ENCODE data around the gene HAX1. TPM values are rescaled to one million over a fixed set of nuclear protein-coding genes. Genes with fewer than 3 reads are reported as not detected.
"Not testable (repeated sequence)": the region's sequence is repeated elsewhere in the genome, so short reads cannot be mapped to it uniquely, and the experiment has no call there.

Gene HAX1
- 61.9 and 107 TPM in 2 replicates for total RNA-seq

DNA sequence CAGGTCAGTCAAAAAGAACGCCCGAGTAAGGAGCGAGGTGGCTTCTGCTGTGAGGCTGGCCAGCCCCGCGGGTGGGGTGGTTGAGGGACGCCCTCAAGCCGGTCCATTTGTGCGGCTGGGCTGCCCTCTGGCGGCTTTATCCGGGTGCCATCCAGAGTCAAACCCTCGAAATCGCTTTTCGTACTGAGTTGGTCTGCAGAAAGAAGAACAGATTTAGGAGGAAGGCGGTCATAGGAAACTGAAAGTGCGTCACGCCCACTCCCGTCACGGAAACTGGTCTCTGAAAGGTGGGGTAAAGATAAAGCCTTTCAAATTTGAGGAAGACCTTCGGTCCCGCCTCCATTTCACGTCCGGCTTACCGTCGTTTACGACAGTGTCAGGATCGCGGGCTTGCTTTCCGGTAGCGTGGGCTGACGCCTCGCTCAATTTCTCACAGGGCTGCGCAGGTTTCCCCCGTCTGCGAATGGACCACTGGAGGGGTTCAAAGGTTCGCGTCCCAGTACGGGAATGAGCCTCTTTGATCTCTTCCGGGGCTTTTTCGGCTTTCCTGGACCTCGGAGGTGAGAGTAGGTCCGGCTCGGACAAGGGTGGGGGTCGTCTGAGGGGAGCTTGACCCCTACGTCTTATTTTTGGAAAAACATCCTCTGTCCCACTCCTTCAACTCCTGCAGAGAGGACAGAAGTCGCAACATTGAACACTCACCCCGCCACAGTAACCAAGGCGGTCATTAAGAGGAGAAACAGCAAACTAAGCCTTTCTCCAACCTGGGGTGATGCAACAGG, at the start of gene HAX1:
TSS of gene HAX1 (plus strand) at position 413 of the 782 bp plus-strand sequence. CDS start at position 508, 95 bp downstream.
- DNase-seq (ENCODE audit: low read depth in 2 of 2): peak; percentile 96 to 98

DNA sequence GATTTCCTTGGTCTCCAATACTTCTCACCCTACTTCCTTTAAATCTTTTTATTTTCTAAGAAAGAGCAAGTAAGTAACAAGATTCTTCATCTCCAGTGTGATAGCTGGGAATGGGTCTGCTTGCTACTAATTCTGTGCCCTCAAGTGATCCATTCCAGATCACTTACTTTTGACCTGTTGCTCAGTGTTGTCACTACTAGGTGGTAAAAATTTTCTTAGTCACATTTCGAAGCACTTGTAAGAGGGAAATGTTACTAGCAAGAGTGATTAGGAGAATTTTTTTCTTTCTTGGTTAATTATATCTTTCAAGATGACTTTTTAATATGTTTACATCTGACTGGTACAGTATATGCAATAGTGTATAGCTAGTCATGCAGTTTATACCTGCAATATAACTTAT, 49.5 kb upstream of the HAX1 start:
- DNase-seq (ENCODE audit: low read depth in 2 of 2): no peak

DNA sequence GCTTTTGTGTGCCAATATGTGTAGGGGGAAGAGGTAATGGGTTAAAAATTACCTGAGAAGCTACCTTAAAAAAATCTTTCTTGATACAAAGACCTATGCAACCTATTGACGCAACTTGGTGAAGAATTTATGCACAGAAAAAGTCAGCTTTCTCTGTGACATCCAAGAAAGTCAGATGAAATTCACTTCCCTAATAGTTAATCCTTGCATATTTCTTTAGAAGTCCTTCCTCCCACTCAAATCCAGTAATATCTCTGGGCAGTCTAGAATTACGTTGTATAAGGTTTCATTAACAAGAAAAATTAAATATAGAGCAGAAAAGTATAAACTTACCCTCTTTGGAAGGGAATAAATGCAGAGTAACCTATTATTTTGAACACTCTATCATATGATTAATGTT, 48.8 kb upstream of the HAX1 start:
- DNase-seq (ENCODE audit: low read depth in 2 of 2): no peak

DNA sequence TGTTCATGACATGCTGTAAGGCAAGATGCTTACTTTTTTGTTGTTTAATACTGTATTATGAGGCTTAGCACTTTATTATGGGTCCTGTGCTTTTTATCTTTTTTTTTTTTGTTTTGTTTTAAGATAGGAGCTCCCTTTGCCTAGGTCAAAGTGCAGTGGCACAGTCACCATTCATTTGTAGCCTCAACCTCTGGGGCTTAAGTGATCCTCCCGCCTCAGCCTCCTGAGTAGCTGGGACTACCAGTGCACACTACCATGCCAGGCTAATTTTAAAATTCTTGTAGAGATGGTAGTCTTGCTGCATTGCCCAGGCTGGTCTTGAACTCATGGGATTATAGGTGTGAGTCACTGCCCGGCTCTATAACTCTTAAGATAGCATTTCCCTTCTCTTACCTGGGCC, 47.1 kb upstream of the HAX1 start:
- DNase-seq (ENCODE audit: low read depth in 2 of 2): no peak

DNA sequence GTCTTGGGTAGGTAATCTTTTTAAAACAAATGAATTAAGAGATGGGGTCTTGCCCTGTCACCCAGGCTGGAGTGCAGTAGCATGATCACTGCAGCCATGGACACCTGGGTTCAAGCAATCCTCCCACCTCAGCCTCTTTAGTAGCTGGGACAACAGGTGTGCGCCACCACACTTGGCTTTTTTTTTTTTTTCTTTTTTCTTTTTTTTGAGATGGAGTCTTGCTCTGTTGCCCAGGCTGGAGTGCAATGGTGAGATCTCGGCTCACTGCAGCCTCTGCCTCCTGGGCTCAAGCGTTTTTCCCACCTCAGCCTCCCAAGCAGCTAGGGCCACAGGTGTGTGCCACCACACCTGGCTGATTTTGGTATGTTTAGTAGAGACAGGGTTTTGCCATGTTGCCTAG, 41.3 kb upstream of the HAX1 start:
- DNase-seq (ENCODE audit: low read depth in 2 of 2): not testable (repeated sequence)

DNA sequence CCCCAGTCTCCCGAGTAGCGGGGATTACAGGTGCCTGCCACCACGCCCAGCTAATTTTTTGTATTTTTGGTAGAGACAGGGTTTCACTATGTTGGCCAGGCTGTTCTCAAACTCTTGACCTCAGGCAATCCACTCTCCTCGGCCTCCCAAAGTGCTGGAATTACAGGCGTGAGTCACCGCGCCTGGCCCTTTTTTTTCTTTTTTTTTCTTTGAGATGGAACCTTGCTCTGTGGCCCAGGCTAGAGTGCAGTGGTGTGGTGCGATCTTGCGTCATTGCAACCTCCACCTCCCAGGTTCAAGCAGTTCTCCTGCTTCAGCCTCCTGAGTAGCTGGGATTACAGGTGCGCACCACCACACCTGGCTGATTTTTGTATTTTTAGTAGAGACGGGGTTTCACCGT, 39.3 kb upstream of the HAX1 start:
- not testable (repeated sequence) for DNase-seq (ENCODE audit: low read depth in 2 of 2)

DNA sequence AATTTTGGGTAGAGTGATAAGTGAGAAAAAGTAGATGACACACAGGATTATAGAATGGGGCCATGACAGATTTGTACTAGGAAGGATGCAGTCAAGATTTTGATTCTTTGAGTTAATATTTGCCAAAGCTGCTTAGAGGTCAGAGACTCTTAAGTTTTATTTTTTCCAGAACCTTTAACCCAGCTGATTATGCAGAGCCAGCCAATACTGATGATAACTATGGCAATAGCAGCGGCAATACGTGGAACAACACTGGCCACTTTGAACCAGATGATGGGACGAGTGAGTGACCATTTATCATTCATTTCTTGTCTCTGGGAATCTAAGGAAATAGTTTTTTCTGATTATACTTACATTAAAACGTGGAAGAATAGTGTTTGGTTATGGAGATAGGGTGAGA, 35.6 kb upstream of the HAX1 start:
- DNase-seq (ENCODE audit: low read depth in 2 of 2): no peak

DNA sequence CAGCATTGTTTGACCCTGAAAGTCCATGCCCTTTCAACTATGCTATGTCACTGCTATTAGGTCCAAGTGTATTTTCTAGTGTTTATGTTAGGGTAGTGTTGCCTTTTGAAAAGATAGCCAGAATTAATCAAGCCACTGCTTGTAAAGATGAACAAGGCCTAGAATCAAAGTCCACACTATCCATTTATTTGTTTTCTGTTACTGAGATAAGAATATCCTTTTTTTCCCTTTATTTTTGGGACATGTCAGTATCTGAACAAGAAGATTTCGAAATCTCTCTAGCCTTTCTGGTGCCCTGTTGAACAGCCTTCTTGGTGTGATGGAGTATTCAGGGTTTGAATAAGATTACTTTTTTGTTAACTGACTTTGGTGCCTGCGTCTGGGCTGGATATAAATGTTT, 35.0 kb upstream of the HAX1 start:
- DNase-seq (ENCODE audit: low read depth in 2 of 2): no peak

DNA sequence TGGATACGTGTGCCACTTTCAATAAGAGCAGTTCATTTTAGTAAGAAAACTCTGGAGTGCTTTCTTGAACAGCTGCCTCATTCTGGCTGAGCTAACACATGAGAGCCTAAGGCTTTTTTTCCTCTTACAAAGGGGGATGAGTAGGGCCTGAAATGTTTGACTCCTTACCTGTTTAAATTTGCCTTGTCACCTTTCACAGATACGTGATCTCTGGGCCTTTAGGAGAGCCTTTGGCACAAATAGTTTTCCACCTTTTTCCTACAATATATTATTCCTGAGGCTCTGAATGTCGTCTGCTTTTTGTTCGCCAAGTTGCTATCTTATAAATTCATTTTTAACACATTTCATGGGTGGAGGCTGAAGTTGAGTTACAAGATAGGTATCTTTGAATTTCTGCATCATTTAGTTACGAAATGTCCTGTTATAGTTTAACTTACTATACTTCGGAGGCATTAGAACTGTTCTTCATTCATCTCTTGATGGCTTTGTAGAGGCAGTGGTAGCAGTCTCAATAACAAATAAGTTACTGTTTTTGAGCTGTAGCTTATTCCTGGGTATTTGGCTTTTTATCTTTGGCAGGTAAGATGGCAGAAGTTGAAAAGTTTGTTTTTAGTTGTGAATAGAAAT, 34.4 kb upstream of the HAX1 start:
- no peak for DNase-seq (ENCODE audit: low read depth in 2 of 2)

DNA sequence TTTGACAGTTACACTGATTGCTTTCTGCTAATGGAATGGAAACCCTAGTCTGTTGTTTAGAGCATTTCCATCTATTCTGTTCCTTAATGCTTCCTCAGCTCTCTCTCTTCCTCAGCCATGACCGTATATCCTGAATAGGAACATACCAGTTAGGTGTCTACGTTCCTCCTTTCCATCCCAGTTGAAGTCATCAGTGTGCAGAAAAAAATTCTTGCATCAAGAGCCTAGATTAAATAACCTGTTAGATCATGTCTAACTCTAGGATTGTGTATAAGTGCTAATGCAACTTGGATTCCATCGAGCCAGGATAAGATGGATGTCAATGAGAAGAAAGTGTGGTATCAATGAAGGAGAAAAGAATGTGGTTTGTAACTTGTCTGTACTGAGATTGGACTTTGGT, 32.9 kb upstream of the HAX1 start:
- no peak for DNase-seq (ENCODE audit: low read depth in 2 of 2)

DNA sequence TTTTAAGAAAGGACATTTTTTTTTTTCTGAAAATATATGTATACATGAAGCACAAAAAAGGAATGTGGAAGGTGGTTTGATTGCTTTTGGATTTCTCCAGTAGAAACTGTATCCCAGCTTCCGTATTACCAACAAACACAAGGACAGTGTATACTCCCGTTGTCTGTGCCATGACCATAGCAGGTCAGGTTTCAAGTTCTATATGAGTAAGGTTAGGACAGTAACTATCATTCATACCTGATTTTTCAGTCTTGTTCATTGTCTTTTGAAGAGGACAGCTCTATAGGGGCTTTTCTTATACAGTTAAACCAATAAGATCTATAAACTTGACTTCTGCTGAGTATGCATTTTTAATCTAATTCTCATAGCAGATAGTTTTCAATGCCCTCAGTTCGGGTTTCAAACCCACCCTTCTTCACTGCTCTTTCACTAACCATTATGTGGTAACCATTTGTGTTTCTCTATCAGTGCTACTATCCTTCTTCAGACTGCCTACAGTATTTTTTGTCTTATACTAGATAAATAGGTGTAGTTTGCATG, 32.1 kb upstream of the HAX1 start:
- no peak for DNase-seq (ENCODE audit: low read depth in 2 of 2)

DNA sequence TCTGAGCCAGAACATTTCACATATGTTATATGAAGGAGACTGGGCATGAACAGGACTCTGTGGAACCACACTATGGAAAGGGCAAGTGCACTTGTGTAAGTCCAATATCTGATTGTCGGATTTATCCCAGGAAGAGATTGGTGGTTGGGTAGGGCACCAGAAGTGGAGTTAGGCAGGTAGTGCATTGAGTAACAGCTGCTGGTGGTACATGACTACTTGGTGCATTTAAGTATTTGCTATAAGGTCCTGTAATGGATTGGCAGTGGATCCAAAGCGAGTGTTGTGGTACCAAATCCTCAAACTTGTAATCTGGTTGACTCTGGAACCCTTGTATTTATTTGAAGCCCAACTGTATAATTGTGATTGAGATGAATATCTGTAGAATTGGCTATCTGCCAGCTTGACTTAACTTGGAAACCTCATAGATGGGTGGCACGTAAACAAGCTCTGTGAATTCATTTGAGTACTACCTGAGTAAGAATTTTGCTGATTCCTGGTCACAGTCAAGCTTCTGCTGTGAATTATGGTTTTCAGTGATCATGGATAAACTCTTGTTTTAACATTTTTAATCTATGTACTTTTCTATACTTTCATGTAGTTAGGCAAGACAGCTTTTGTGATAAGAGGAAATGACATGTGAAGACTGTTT, 30.6 kb upstream of the HAX1 start:
- DNase-seq (ENCODE audit: low read depth in 2 of 2): peak; percentile 12 to 14

DNA sequence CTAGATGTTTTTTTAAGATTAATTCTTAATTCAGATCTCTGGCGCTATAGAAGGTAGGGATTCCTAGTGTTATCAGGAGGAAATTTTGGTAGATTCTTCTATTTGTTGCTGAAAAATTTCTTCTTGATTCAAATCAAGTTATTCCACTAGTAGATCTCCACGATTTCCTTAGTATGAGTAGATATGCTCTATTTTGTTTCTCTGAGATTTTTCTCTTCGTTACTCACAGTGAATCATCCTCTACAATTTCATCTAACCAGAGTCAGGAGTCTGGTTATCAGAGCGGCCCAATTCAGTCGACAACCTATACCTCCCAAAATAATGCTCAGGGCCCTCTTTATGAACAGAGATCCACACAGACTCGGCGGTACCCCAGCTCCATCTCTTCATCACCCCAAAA, 18.8 kb upstream of the HAX1 start:
- DNase-seq (ENCODE audit: low read depth in 2 of 2): no peak

DNA sequence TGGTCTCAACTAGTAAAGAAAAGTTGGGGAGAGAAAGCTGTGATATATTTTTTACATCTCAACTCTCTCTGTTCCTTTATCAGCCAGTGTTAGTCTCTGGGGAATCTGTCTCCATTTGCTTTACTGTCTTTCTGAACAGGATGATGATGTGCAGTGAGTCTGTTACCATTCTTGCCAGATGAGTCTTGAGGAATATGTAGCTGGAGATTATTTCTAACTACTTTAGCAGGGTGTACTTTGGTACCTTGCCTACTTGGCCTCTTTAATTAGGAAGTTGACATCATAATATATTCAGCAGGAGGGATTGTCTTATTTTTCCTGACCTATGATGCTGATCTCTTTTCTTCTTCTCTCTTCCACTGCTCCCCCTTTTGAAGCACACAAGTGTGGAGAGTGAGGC, 15.7 kb upstream of the HAX1 start:
- no peak for DNase-seq (ENCODE audit: low read depth in 2 of 2)

DNA sequence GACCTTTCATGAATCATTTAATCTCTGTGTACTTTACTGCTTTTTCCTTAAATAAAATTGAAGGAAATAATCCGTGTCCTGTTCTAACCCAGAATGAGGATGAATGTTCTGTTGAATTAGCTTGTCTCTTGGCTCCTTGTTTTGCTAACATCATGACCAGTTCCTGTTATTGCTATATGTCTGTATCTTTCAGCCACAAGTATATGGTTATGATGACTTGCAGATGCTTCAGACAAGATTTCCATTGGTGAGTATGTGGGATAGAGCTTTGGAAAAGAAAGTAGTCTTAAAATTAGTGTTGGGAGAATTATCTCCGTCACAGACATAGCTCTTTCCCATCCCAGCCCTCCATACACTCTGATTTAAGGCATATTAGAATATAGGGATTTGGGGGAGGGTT, 13.6 kb upstream of the HAX1 start:
- DNase-seq (ENCODE audit: low read depth in 2 of 2): no peak

DNA sequence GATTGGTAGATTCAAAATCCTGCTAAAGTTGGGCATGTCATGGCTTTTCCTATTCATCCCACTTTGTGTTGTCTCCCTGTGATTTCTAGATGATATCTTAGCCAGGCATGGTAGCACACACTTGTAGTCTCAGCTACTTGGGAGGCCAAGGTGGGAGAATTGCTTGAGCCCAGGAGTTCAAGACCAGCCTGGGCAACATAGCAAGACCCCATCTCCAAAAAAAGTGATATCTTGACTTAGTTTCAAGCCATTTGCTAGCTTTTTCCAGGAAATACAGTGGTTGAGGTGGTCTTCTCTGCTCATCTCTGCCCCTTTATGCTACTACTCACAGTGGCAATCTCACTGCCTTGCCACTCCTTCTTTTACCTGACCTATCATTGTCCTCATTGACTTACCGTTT, 12.3 kb upstream of the HAX1 start:
- no peak for DNase-seq (ENCODE audit: low read depth in 2 of 2)

DNA sequence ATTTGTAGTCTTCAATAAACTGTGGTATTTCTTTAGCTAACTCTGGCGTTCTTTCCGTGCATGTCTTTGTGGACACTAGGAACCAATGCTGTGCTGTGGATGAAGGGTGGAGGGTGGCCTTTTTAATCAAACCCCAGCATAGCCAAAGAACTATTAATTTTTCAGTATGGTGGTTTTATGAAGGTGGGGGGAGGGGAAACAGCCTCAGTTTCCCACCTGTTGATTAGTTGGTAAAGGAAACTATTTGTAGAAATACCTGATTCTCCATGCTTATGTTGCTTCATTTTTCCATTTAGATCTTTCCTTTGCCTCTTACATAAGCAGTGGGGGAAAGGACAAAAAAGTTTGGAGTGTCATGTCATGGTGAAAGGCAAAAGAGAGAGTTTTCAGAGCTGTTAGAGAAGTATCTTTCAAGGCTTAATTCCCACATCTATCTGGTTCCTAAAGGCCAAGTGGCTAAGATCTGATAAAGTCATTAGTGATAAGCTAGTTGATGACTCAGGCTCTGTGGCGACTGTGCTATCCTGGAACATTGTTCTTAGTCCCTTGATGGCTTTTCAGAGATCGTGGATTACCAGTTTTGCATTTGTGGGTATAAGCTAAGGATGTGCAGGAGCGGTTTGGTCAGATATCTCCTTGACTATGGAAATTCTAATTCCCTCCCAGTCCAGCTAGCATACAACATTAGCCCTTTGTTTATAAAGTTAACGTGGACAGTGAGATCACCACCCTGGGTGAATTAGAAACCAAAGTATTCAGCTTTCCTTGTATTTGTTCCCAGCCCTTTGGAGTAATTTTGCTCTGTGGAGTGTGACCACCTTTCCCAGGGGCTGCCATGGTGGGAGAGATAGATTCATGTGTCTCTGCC, 8.7 kb upstream of the HAX1 start:
- DNase-seq (ENCODE audit: low read depth in 2 of 2): peak in 1 of 2 donors; percentile 21

DNA sequence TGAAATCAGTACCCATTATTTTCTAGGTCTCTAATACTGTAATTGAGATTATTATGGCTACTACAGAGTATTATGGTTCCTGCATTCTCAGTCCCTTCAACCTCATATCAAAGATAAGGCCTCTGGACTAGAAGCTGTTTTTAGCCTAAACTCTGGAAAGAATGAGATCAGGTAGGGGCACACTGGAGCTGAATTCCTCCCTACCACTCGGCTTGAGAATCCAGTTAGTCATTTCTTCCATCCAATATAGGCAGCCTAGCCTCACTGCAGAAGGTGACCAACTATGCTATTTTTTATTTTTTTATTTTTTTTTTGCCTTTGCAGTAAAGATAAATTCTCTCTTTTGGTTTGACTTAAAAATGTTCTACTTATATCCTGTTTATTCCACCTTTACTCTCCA, 8.0 kb upstream of the HAX1 start:
- no peak for DNase-seq (ENCODE audit: low read depth in 2 of 2)

DNA sequence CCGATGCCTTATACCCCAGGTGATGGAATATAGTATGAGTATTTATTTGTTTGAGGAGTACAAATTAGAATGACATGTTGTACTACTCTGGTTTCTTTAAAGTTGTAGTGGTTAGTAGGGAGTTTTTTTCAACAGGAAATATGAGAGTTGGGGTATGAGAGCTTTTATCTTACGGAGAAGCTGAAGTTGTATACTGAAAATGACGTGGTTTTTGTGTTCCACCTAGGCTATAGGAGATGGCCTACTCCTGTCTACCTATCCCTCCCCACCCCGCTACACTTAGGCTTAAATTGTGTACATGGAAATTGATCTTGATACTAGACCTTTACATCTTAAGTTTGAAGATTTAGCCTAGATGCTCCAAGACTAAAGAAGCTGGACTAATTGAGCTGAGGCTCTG, 6.8 kb upstream of the HAX1 start:
- DNase-seq (ENCODE audit: low read depth in 2 of 2): no peak

DNA sequence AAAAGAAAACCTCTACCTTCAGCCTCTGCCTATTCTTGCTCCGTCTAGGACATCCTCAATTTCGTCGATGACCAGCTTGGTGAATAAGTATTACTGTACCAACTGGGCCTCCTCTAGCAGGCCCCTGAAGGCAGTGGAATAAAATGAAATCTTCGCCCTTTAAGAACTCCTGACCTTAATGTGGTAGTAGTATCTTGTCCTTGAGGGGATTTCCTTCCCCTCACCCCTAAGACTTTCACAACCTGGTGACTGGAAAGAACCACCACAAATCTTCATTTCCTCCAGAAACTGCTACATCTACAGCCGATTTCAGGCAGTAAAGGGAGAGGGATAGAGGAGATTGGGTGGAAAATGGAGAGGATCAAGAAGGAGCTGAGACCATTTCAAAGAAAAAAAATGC, 1.6 kb upstream of the HAX1 start:
- DNase-seq (ENCODE audit: low read depth in 2 of 2): no peak

DNA sequence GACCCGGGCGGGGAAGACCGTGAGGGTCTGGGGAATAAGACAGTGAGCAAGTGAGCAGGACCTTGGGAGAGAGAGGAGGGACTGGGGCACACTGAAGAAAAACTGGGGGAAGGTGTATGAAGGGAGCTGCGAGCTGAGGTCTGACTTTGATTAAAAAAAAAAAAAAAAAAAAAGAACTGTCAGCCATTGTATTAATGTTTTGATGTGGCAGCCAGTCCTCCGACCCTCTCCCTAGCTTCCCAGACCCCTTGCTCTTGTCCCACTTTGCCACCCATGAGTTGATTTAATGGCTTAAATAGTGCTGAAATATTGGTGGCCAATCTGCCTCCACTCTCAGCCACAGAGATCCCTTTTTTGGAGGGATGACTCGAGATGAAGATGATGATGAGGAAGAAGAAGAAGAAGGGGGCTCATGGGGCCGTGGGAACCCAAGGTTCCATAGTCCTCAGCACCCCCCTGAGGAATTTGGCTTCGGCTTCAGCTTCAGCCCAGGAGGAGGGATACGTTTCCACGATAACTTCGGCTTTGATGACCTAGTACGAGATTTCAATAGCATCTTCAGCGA, 652 bp downstream of the HAX1 start:
- no peak for DNase-seq (ENCODE audit: low read depth in 2 of 2)

Data from lung microvascular endothelial cell (primary cell).